ENCODE measurements around the gene LRTM2. TPM values are rescaled to one million over a fixed set of nuclear protein-coding genes. Genes with fewer than 3 reads are reported as not detected.

Gene LRTM2
- total and polyA plus RNA-seq, 7 donors = 0.09 to 0.41 TPM; not detected in 5

- no peak overlapping the region for H3K27ac ChIP-seq
- H3K4me3 ChIP-seq = no peak overlapping the region
- no peaks in the 10 kb centered on the region for H3K36me3 ChIP-seq
- H3K4me1 ChIP-seq = no peaks in the 10 kb centered on the region
- intact Hi-C loops (cut with DNase I) = no loop called here
- peak; percentile 20 for DNase-seq
- 76 to 88% methylated on average over 13 of the region's 13 CpGs for WGBS, 2 donors
- H3K27me3 ChIP-seq = no peaks in the 10 kb centered on the region
- H3K9me3 ChIP-seq = no peaks in the 10 kb centered on the region
- TF ChIP-seq EP300 (IDR thresholded peaks at IDR 0.05) = no peak
- no peak for TF ChIP-seq POLR2AphosphoS5 (IDR thresholded peaks at IDR 0.05)
- no peak for TF ChIP-seq CTCF (IDR thresholded peaks at IDR 0.05)
- TF ChIP-seq POLR2A (IDR thresholded peaks at IDR 0.05) = no peak
Observed at GRCh38 chr12:1841586-1842182, 21.3 kb downstream of the LRTM2 start.

GRCh38 chr12:1842183-1842904, 22.0 kb downstream of the LRTM2 start:
- Histone ChIP-seq H3K27me3 (no peaks in the 10 kb centered on the region), H3K4me3 (no peak overlapping the region), H3K4me1 (no peaks in the 10 kb centered on the region), H3K27ac (no peak overlapping the region), H3K36me3 (no peaks in the 10 kb centered on the region), H3K9me3 (no peaks in the 10 kb centered on the region)
- WGBS, 2 donors = 57 to 70% methylated on average over 18 of the region's 18 CpGs
- intact Hi-C loops (cut with DNase I) = no loop called here
- peak; percentile 38 for DNase-seq
- TF ChIP-seq EP300 (IDR thresholded peaks at IDR 0.05) = no peak
- TF ChIP-seq POLR2AphosphoS5 (IDR thresholded peaks at IDR 0.05) = no peak
- TF ChIP-seq POLR2A (IDR thresholded peaks at IDR 0.05) = no peak
- TF ChIP-seq CTCF (IDR thresholded peaks at IDR 0.05) = no peak

- DNase-seq = peak; percentile 32
Observed at GRCh38 chr12:1842905-1843640, 22.7 kb downstream of the LRTM2 start.

DNA sequence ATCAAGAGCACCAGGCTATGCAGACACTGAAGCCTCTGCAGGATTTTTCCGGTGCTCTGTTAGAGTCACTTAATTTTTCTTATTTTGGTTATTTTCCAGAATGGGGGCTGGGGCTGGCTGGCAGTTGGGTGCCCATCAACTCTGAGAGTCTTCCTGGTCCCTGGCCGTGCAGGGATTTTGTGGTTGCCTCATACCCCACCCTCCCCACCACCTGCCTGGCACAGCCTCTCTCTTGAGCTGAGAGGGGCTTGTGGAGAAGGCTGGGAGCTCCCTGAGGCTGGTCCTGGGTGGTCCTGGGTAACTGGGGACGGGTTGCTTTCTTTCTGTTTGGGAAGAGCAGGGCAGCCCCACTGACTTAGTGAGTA, 23.3 kb downstream of the LRTM2 start:
- no peak overlapping the region for H3K27ac ChIP-seq
- no peak overlapping the region for H3K4me3 ChIP-seq
- no peaks in the 10 kb centered on the region for H3K4me1 ChIP-seq
- no peak for TF ChIP-seq POLR2A (IDR thresholded peaks at IDR 0.05)
- H3K27me3 ChIP-seq = no peaks in the 10 kb centered on the region
- H3K36me3 ChIP-seq = no peaks in the 10 kb centered on the region
- intact Hi-C loops (cut with DNase I) = no loop called here
- peak; percentile 30 for DNase-seq
- H3K9me3 ChIP-seq = no peaks in the 10 kb centered on the region
- whole genome bisulfite sequencing, 2 donors = 57 to 62% methylated on average over 3 of the region's 3 CpGs

More at GRCh38 chr12:1842905-1843640, 22.7 kb downstream of the LRTM2 start:
- Histone ChIP-seq H3K36me3 (no peaks in the 10 kb centered on the region), H3K4me1 (no peaks in the 10 kb centered on the region), H3K4me3 (no peak overlapping the region), H3K27me3 (no peaks in the 10 kb centered on the region), H3K9me3 (no peaks in the 10 kb centered on the region), H3K27ac (no peak overlapping the region)
- WGBS, 2 donors = 68 to 82% methylated on average over 16 of the region's 16 CpGs
- TF ChIP-seq POLR2A (IDR thresholded peaks at IDR 0.05) = no peak
- intact Hi-C loops (cut with DNase I) = no loop called here

GRCh38 chr12:1844223-1844622, 23.9 kb downstream of the LRTM2 start:
- no peaks in the 10 kb centered on the region for H3K36me3 ChIP-seq
- H3K27ac ChIP-seq = no peak overlapping the region
- H3K27me3 ChIP-seq = no peaks in the 10 kb centered on the region
- no peak for TF ChIP-seq CTCF (IDR thresholded peaks at IDR 0.05)
- no peak for TF ChIP-seq EP300 (IDR thresholded peaks at IDR 0.05)
- TF ChIP-seq POLR2A (IDR thresholded peaks at IDR 0.05) = no peak
- no peak for TF ChIP-seq POLR2AphosphoS5 (IDR thresholded peaks at IDR 0.05)
- no peaks in the 10 kb centered on the region for H3K4me1 ChIP-seq
- intact Hi-C loops (cut with DNase I) = no loop called here
- WGBS, 2 donors = 76 to 78% methylated on average over 10 of the region's 10 CpGs
- no peak overlapping the region for H3K4me3 ChIP-seq
- peak; percentile 34 for DNase-seq
- H3K9me3 ChIP-seq = no peaks in the 10 kb centered on the region

All from sigmoid colon (tissue), 7 donors.